GM18870 (cell line): ENCODE measurements around the gene LSM5.

Experiments used
- ATAC-seq: cut with Tn5 transposase; IDR thresholded peaks from one replicate; pipeline ENCODE4 v1.9.1; 2021; ENCODE audit warnings: moderate library complexity; ENCODE audit not compliant: unreplicated experiment

Gene LSM5

GRCh38 chr7:32490127-32490796 is at the start of gene LSM5:
Gene LSM5 (minus strand): TSS chr7:32490380. CDS start chr7:32490365, 15 bp downstream.
- ATAC-seq = peak; percentile 93

- no peak for ATAC-seq
Measured at GRCh38 chr7:32539366-32539765, 49.2 kb upstream of the LSM5 start.

- ATAC-seq = no peak
Measured at GRCh38 chr7:32537760-32538159, 47.6 kb upstream of the LSM5 start.

- ATAC-seq = no peak
Measured at GRCh38 chr7:32536585-32536984, 46.4 kb upstream of the LSM5 start.

- ATAC-seq = no peak
Measured at GRCh38 chr7:32536016-32536415, 45.8 kb upstream of the LSM5 start.

GRCh38 chr7:32535162-32535702 is 45.1 kb upstream of the LSM5 start:
- no peak for ATAC-seq

GRCh38 chr7:32533276-32534029 is 43.3 kb upstream of the LSM5 start:
- ATAC-seq = no peak

GRCh38 chr7:32532716-32533115 is 42.5 kb upstream of the LSM5 start:
- ATAC-seq = no peak

- no peak for ATAC-seq
Measured at GRCh38 chr7:32532086-32532485, 41.9 kb upstream of the LSM5 start.

- no peak for ATAC-seq
Measured at GRCh38 chr7:32531402-32531801, 41.2 kb upstream of the LSM5 start.

- ATAC-seq = no peak
Measured at GRCh38 chr7:32525839-32526238, 35.7 kb upstream of the LSM5 start.

- ATAC-seq = no peak
Measured at GRCh38 chr7:32524631-32525030, 34.5 kb upstream of the LSM5 start.

GRCh38 chr7:32522746-32523530 is 32.8 kb upstream of the LSM5 start:
- ATAC-seq = no peak

- no peak for ATAC-seq
Measured at GRCh38 chr7:32519763-32520162, 29.6 kb upstream of the LSM5 start.

- ATAC-seq = no peak
Measured at GRCh38 chr7:32518534-32519140, 28.5 kb upstream of the LSM5 start.

- ATAC-seq = no peak
Measured at GRCh38 chr7:32516551-32517100, 26.4 kb upstream of the LSM5 start.

GRCh38 chr7:32515890-32516550 is 25.8 kb upstream of the LSM5 start:
- peak; percentile 90 for ATAC-seq

GRCh38 chr7:32513210-32513609 is 23.0 kb upstream of the LSM5 start:
- no peak for ATAC-seq

- ATAC-seq = no peak
Measured at GRCh38 chr7:32511791-32512190, 21.6 kb upstream of the LSM5 start.

GRCh38 chr7:32507414-32507813 is 17.2 kb upstream of the LSM5 start:
- no peak for ATAC-seq
